ENCODE measurements around the gene CLCNKA. TPM values are rescaled to one million over a fixed set of nuclear protein-coding genes. Genes with fewer than 3 reads are reported as not detected.
"Not testable (repeated sequence)": the region's sequence is repeated elsewhere in the genome, so short reads cannot be mapped to it uniquely, and the experiment has no call there.

CLCNKA gene
- total and polyA plus RNA-seq, 5 donors from 2014 or later: not detected

GRCh38 chr1:16029288-16029687, 7.5 kb downstream of the CLCNKA start:
- H3K9me3 ChIP-seq (ENCODE audit: control insufficient read depth in 2 of 2, low read length in 2 of 2): no peaks in the 10 kb centered on the region
- H3K4me1 ChIP-seq (ENCODE audit: control insufficient read depth, insufficient read depth, low read length, poor library complexity, severe bottlenecking): peaks cover 7% of the 10 kb centered on the region
- no peaks in the 10 kb centered on the region for H3K36me3 Mint-ChIP-seq
- no peak for DNase-seq
- H3K4me3 Mint-ChIP-seq: no peak overlapping the region
- no peaks in the 10 kb centered on the region for H3K27me3 ChIP-seq (ENCODE audit: control insufficient read depth, insufficient read depth, low read length)
- H3K4me3 ChIP-seq (ENCODE audit: low read depth, low read length): no peak overlapping the region
- H3K9me3 Mint-ChIP-seq: no peaks in the 10 kb centered on the region
- no peaks in the 10 kb centered on the region for H3K36me3 ChIP-seq (ENCODE audit: control insufficient read depth, insufficient read depth, low read length)
- H3K27ac ChIP-seq (ENCODE audit: insufficient read depth, low read length, poor library complexity, severe bottlenecking): no peak overlapping the region
- peaks cover 0 to 5% (median 1%) of the 10 kb centered on the region in 4 donors for H3K4me1 Mint-ChIP-seq
- no peak for ATAC-seq (ENCODE audit: low read depth in 2 of 2)
- H3K27ac Mint-ChIP-seq: no peak overlapping the region
- peaks cover 18% of the 10 kb centered on the region for H3K27me3 Mint-ChIP-seq

- no peak for ATAC-seq (ENCODE audit: low read depth in 2 of 2)
- H3K27me3 ChIP-seq (ENCODE audit: control insufficient read depth, insufficient read depth, low read length): no peaks in the 10 kb centered on the region
- no peak overlapping the region for H3K27ac ChIP-seq (ENCODE audit: insufficient read depth, low read length, poor library complexity, severe bottlenecking)
- no peaks in the 10 kb centered on the region for H3K36me3 Mint-ChIP-seq
- no peak overlapping the region for H3K27ac Mint-ChIP-seq
- H3K9me3 Mint-ChIP-seq: no peaks in the 10 kb centered on the region
- peaks cover 0 to 5% (median 1%) of the 10 kb centered on the region in 4 donors for H3K4me1 Mint-ChIP-seq
- no peak overlapping the region for H3K4me3 ChIP-seq (ENCODE audit: low read depth, low read length)
- peaks cover 20% of the 10 kb centered on the region for H3K27me3 Mint-ChIP-seq
- H3K4me1 ChIP-seq (ENCODE audit: control insufficient read depth, insufficient read depth, low read length, poor library complexity, severe bottlenecking): peaks cover 7% of the 10 kb centered on the region
- H3K9me3 ChIP-seq (ENCODE audit: control insufficient read depth in 2 of 2, low read length in 2 of 2): no peaks in the 10 kb centered on the region
- no peak for DNase-seq
- H3K4me3 Mint-ChIP-seq: no peak overlapping the region
- H3K36me3 ChIP-seq (ENCODE audit: control insufficient read depth, insufficient read depth, low read length): no peaks in the 10 kb centered on the region
These were observed 9.7 kb downstream of the CLCNKA start for GRCh38 chr1:16031551-16031950.

GRCh38 chr1:16032388-16033102, 10.7 kb downstream of the CLCNKA start:
- H3K27ac ChIP-seq (ENCODE audit: insufficient read depth, low read length, poor library complexity, severe bottlenecking): no peak overlapping the region
- no peak overlapping the region for H3K4me3 ChIP-seq (ENCODE audit: low read depth, low read length)
- no peaks in the 10 kb centered on the region for H3K9me3 Mint-ChIP-seq
- no peaks in the 10 kb centered on the region for H3K4me1 ChIP-seq (ENCODE audit: control insufficient read depth, insufficient read depth, low read length, poor library complexity, severe bottlenecking)
- ATAC-seq (ENCODE audit: low read depth in 2 of 2) (peak; percentile 44 to 57), DNase-seq (peak; percentile 15 to 39 (median 26))
- no peak overlapping the region for H3K27ac Mint-ChIP-seq
- no peaks in the 10 kb centered on the region for H3K36me3 Mint-ChIP-seq
- no peaks in the 10 kb centered on the region for H3K9me3 ChIP-seq (ENCODE audit: control insufficient read depth in 2 of 2, low read length in 2 of 2)
- H3K27me3 ChIP-seq (ENCODE audit: control insufficient read depth, insufficient read depth, low read length): no peaks in the 10 kb centered on the region
- H3K4me3 Mint-ChIP-seq: no peak overlapping the region
- peaks cover 20% of the 10 kb centered on the region for H3K27me3 Mint-ChIP-seq
- no peaks in the 10 kb centered on the region for H3K36me3 ChIP-seq (ENCODE audit: control insufficient read depth, insufficient read depth, low read length)
- H3K4me1 Mint-ChIP-seq: peaks cover 0 to 5% (median 1%) of the 10 kb centered on the region in 4 donors

- H3K27me3 ChIP-seq (ENCODE audit: control insufficient read depth, insufficient read depth, low read length); H3K36me3 Mint-ChIP-seq; H3K27ac ChIP-seq (ENCODE audit: insufficient read depth, low read length, poor library complexity, severe bottlenecking); H3K27ac Mint-ChIP-seq; H3K4me3 Mint-ChIP-seq; H3K9me3 ChIP-seq (ENCODE audit: control insufficient read depth in 2 of 2, low read length in 2 of 2); H3K4me1 Mint-ChIP-seq; H3K9me3 Mint-ChIP-seq; DNase-seq; H3K4me1 ChIP-seq (ENCODE audit: control insufficient read depth, insufficient read depth, low read length, poor library complexity, severe bottlenecking); H3K36me3 ChIP-seq (ENCODE audit: control insufficient read depth, insufficient read depth, low read length); ATAC-seq (ENCODE audit: low read depth in 2 of 2); H3K4me3 ChIP-seq (ENCODE audit: low read depth, low read length): not testable (repeated sequence)
- H3K27me3 Mint-ChIP-seq: peaks cover 16% of the 10 kb centered on the region
These were observed 11.3 kb downstream of the CLCNKA start for GRCh38 chr1:16033103-16033632.

- H3K4me1 Mint-ChIP-seq; H3K27me3 ChIP-seq (ENCODE audit: control insufficient read depth, insufficient read depth, low read length); ATAC-seq (ENCODE audit: low read depth in 2 of 2); H3K9me3 ChIP-seq (ENCODE audit: control insufficient read depth in 2 of 2, low read length in 2 of 2); H3K4me3 Mint-ChIP-seq; H3K27ac Mint-ChIP-seq; H3K4me1 ChIP-seq (ENCODE audit: control insufficient read depth, insufficient read depth, low read length, poor library complexity, severe bottlenecking); H3K36me3 Mint-ChIP-seq; H3K4me3 ChIP-seq (ENCODE audit: low read depth, low read length); DNase-seq; H3K27ac ChIP-seq (ENCODE audit: insufficient read depth, low read length, poor library complexity, severe bottlenecking); H3K9me3 Mint-ChIP-seq; H3K36me3 ChIP-seq (ENCODE audit: control insufficient read depth, insufficient read depth, low read length): not testable (repeated sequence)
- peaks cover 19% of the 10 kb centered on the region for H3K27me3 Mint-ChIP-seq
These were observed 14.6 kb downstream of the CLCNKA start for GRCh38 chr1:16036461-16036860.

- no peak overlapping the region for H3K4me3 Mint-ChIP-seq
- H3K4me1 ChIP-seq (ENCODE audit: control insufficient read depth, insufficient read depth, low read length, poor library complexity, severe bottlenecking): no peaks in the 10 kb centered on the region
- peaks cover 14% of the 10 kb centered on the region for H3K27me3 Mint-ChIP-seq
- ATAC-seq (ENCODE audit: low read depth in 2 of 2) (no peak), DNase-seq (no peak)
- H3K9me3 ChIP-seq (ENCODE audit: control insufficient read depth in 2 of 2, low read length in 2 of 2): no peaks in the 10 kb centered on the region
- H3K9me3 Mint-ChIP-seq: no peaks in the 10 kb centered on the region
- no peak overlapping the region for H3K27ac Mint-ChIP-seq
- H3K4me1 Mint-ChIP-seq: no peaks in the 10 kb centered on the region
- no peaks in the 10 kb centered on the region for H3K36me3 Mint-ChIP-seq
- no peaks in the 10 kb centered on the region for H3K36me3 ChIP-seq (ENCODE audit: control insufficient read depth, insufficient read depth, low read length)
- H3K27ac ChIP-seq (ENCODE audit: insufficient read depth, low read length, poor library complexity, severe bottlenecking): no peak overlapping the region
- no peaks in the 10 kb centered on the region for H3K27me3 ChIP-seq (ENCODE audit: control insufficient read depth, insufficient read depth, low read length)
- no peak overlapping the region for H3K4me3 ChIP-seq (ENCODE audit: low read depth, low read length)
These were observed 16.7 kb downstream of the CLCNKA start for GRCh38 chr1:16038620-16038912.

GRCh38 chr1:16039871-16040270, 18.0 kb downstream of the CLCNKA start:
- DNase-seq; H3K36me3 ChIP-seq (ENCODE audit: control insufficient read depth, insufficient read depth, low read length); H3K36me3 Mint-ChIP-seq; H3K27ac Mint-ChIP-seq; H3K4me1 Mint-ChIP-seq; H3K27ac ChIP-seq (ENCODE audit: insufficient read depth, low read length, poor library complexity, severe bottlenecking); H3K4me1 ChIP-seq (ENCODE audit: control insufficient read depth, insufficient read depth, low read length, poor library complexity, severe bottlenecking); H3K4me3 ChIP-seq (ENCODE audit: low read depth, low read length); H3K27me3 Mint-ChIP-seq; ATAC-seq (ENCODE audit: low read depth in 2 of 2); H3K27me3 ChIP-seq (ENCODE audit: control insufficient read depth, insufficient read depth, low read length); H3K9me3 Mint-ChIP-seq; H3K4me3 Mint-ChIP-seq; H3K9me3 ChIP-seq (ENCODE audit: control insufficient read depth in 2 of 2, low read length in 2 of 2): not testable (repeated sequence)

GRCh38 chr1:16041200-16041599, 19.4 kb downstream of the CLCNKA start:
- Mint-ChIP-seq H3K9me3 (no peaks in the 10 kb centered on the region), H3K4me3 (peak overlapping the region in 1 of 4 donors; percentile 24), H3K36me3 (no peaks in the 10 kb centered on the region), H3K27me3 (peaks cover 10% of the 10 kb centered on the region), H3K27ac (no peak overlapping the region), H3K4me1 (no peaks in the 10 kb centered on the region)
- Histone ChIP-seq H3K27me3 (ENCODE audit: control insufficient read depth, insufficient read depth, low read length) (no peaks in the 10 kb centered on the region), H3K4me3 (ENCODE audit: low read depth, low read length) (no peak overlapping the region), H3K4me1 (ENCODE audit: control insufficient read depth, insufficient read depth, low read length, poor library complexity, severe bottlenecking) (no peaks in the 10 kb centered on the region), H3K36me3 (ENCODE audit: control insufficient read depth, insufficient read depth, low read length) (no peaks in the 10 kb centered on the region), H3K9me3 (ENCODE audit: control insufficient read depth in 2 of 2, low read length in 2 of 2) (no peaks in the 10 kb centered on the region), H3K27ac (ENCODE audit: insufficient read depth, low read length, poor library complexity, severe bottlenecking) (no peak overlapping the region)
- DNase-seq (no peak), ATAC-seq (ENCODE audit: low read depth in 2 of 2) (no peak)
